Melanocyte of skin (primary cell): ENCODE measurements around the gene CCNO. TPM values are rescaled to one million over a fixed set of nuclear protein-coding genes. Genes with fewer than 3 reads are reported as not detected.

Experiments
- total RNA-seq, 2 donors: library from RNA; depleted of rRNA; stranded (reverse); fragments of >200 nt; gene quantifications; 2 replicates each; pipeline ENCODE4 v1.2.3, GENCODE V29; 2012

CCNO gene, protein sequence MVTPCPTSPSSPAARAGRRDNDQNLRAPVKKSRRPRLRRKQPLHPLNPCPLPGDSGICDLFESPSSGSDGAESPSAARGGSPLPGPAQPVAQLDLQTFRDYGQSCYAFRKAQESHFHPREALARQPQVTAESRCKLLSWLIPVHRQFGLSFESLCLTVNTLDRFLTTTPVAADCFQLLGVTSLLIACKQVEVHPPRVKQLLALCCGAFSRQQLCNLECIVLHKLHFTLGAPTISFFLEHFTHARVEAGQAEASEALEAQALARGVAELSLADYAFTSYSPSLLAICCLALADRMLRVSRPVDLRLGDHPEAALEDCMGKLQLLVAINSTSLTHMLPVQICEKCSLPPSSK
- 1 to 10 TPM in 1 of 2 donors, not detected in 1; 1.4 TPM for total RNA-seq

DNA sequence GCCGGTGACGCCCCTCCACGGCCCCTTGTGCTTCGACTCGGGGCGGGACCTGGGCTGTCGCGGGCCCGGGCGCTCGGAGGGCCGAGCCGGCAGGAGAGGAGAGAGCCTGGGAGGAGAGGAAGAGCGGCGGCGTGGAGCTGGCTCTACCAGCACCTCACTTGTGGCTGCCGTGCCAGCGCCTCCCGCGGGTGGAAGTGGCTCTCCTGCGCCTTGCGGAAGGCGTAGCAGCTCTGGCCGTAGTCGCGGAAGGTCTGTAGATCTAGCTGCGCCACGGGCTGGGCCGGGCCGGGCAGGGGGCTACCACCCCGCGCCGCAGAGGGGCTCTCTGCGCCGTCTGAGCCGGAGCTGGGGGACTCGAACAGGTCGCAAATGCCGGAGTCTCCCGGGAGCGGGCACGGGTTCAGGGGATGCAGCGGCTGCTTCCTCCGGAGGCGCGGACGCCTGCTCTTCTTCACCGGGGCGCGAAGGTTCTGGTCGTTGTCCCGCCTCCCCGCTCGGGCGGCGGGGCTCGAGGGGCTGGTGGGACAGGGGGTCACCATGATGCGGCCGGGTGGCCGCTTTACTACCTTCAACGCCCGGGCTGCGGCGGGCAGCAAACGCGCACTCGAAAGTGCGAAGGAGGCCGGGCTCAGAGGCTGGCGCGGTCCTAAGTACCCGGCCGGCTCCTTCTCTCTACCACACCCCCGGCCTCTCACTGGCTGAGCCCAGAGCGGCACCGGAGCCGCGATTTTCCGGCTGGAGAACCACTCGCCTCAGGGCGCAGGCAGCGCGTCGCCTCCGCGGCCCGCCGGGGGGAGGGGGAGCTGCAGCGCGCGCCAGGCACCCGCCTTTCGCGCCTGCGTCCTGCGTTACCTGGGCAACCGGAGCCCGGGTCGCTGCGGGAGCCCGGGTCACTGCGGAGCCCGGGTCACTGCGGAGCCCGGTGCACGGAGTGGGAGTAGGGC lies at the start of gene CCNO:
Gene CCNO, minus strand, starts transcription at position 624 of the 944 bp plus-strand sequence. Its CDS starts 85 bp downstream, at position 539.

DNA sequence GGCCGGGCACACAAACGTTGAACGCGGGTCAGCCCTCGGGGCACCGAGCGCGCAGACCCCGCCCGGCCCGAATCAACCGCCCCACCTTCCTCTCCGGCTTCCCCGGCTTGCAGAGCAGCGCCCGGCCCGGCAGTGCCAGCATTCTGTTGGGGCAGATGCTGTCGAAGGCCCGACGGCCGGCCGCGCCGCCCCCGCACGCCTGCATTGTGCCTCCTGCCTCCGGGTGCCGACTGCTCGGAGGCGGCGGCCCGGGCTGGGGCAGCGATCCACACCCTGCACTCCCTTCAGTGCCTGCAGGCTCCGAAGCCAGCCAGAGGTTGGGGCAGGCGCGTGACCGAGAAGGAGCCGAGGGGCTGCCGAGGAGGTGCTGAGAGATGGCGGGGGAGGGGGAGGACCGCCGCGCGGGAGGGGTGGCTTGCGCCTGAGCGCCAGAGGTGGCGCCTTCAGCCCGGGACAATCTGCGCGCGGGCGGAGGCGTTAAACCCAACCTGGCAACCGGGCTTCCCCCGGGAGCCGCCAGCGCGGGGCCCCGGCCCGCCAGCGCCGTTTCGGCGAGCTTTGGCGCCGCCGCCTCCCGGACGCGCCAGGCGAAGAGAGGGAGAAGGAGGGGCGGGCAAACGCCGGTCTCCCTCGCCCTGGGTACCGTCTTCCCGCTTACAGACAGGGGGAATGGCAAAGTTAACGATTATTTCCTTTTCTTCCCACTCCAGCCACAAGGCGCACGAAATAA lies 6.3 kb downstream of the CCNO start, which contains the start of gene MCIDAS:
Gene MCIDAS, minus strand, starts transcription at position 382 of the 730 bp plus-strand sequence. Its CDS starts 177 bp downstream, at position 205.

Other genes with a start within 250 kb of the CCNO start
- not detected for gene ESM1, start 248.0 kb downstream of the CCNO start, total RNA-seq
- gene GZMK, start 209.4 kb downstream of the CCNO start, total RNA-seq, result not detected
- not detected for gene GZMA, start 131.0 kb downstream of the CCNO start, total RNA-seq
- 10 to 100 TPM; 47.5 to 67.3 TPM for gene GPX8, start 73.4 kb downstream of the CCNO start, total RNA-seq
- gene CDC20B, start 60.4 kb downstream of the CCNO start, total RNA-seq, result not detected
- gene MCIDAS, start 6.3 kb downstream of the CCNO start, total RNA-seq, result 1 to 10 TPM in 1 of 2 donors, not detected in 1; 1.0 TPM
- gene DHX29, start 74.1 kb upstream of the CCNO start, total RNA-seq, result 10 to 100 TPM; 25.5 to 31.3 TPM
- gene MTREX, start 74.4 kb upstream of the CCNO start, total RNA-seq, result 100 to 1,000 TPM in 1 of 2 donors, 10 to 100 TPM in 1; 79.8 to 110 TPM